ENCODE measurements around the gene TP53TG5. TPM values are rescaled to one million over a fixed set of nuclear protein-coding genes. Genes with fewer than 3 reads are reported as not detected.

The TP53TG5 gene
- total and polyA plus RNA-seq, 10 of the 15 experiments (the other 5 are each of a cell fraction or from before 2014, with no cell fraction given) = 0.24 TPM; not detected in 9

DNA sequence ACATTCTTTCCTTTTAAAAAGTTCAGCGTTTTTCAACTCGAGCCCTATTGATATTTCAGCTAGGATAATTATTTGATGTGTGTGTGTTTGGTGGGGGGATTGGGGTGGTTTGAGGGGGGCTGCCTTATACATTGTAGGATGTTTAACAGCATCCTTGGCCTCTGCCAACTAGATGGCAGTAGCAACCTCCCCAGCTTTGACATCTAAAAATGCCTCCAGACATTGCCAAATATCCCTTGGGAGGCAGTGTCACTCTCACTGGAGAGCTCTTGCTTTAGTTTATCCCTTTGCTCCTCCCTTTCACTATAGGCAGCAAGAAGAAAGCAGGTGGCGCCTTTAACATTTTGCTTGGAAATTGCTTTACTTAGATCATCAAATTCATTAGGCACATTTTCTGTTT, 14.6 kb upstream of the TP53TG5 start (continued):
- TF ChIP-seq, protein P1, sequence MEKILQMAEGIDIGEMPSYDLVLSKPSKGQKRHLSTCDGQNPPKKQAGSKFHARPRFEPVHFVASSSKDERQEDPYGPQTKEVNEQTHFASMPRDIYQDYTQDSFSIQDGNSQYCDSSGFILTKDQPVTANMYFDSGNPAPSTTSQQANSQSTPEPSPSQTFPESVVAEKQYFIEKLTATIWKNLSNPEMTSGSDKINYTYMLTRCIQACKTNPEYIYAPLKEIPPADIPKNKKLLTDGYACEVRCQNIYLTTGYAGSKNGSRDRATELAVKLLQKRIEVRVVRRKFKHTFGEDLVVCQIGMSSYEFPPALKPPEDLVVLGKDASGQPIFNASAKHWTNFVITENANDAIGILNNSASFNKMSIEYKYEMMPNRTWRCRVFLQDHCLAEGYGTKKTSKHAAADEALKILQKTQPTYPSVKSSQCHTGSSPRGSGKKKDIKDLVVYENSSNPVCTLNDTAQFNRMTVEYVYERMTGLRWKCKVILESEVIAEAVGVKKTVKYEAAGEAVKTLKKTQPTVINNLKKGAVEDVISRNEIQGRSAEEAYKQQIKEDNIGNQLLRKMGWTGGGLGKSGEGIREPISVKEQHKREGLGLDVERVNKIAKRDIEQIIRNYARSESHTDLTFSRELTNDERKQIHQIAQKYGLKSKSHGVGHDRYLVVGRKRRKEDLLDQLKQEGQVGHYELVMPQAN (conservative IDR thresholded peaks at IDR 0.05) = no peak

DNA sequence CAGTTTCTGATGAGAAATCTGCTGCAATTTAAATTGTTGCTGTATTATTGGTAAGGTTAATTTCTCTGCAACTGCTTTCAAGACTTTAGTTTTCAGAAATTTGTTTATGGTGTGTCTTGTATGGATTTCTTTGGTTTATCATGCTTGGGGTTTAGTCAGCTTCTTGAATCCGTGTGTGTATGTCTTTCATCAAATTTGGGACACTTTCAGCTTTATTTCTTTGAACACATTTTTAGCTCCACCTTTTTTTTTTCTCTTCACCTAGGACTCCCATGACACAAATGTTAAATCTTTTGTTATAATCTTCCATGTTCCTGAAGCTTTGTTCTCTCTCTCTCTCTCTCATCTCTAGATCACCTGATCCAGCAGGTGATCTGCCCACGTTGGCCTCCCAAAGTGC, 13.4 kb upstream of the TP53TG5 start:
- TF ChIP-seq MYC (IDR thresholded peaks at IDR 0.05; ENCODE audit: insufficient read depth, insufficient read length, insufficient replicate concordance, low read length, severe bottlenecking) (no peak), NR2F1 (conservative IDR thresholded peaks at IDR 0.05) (no peak), LARP7 (IDR thresholded peaks at IDR 0.05) (no peak), POLR2AphosphoS5 (IDR thresholded peaks at IDR 0.05; ENCODE audit: low read length) (no peak), BHLHE40 (IDR thresholded peaks at IDR 0.05; ENCODE audit: borderline replicate concordance in 1 of 2, low read depth in 2 of 2, low read length in 1 of 2) (no peak), IKZF1 (conservative IDR thresholded peaks at IDR 0.05) (no peak), DPF2 (IDR thresholded peaks at IDR 0.05) (no peak), SUPT20H (IDR thresholded peaks at IDR 0.05; ENCODE audit: borderline replicate concordance, control insufficient read depth, low read depth, low read length) (no peak), WRNIP1 (IDR thresholded peaks at IDR 0.05; ENCODE audit: borderline replicate concordance, low read depth, low read length) (no peak)
- TF ChIP-seq, protein P2, sequence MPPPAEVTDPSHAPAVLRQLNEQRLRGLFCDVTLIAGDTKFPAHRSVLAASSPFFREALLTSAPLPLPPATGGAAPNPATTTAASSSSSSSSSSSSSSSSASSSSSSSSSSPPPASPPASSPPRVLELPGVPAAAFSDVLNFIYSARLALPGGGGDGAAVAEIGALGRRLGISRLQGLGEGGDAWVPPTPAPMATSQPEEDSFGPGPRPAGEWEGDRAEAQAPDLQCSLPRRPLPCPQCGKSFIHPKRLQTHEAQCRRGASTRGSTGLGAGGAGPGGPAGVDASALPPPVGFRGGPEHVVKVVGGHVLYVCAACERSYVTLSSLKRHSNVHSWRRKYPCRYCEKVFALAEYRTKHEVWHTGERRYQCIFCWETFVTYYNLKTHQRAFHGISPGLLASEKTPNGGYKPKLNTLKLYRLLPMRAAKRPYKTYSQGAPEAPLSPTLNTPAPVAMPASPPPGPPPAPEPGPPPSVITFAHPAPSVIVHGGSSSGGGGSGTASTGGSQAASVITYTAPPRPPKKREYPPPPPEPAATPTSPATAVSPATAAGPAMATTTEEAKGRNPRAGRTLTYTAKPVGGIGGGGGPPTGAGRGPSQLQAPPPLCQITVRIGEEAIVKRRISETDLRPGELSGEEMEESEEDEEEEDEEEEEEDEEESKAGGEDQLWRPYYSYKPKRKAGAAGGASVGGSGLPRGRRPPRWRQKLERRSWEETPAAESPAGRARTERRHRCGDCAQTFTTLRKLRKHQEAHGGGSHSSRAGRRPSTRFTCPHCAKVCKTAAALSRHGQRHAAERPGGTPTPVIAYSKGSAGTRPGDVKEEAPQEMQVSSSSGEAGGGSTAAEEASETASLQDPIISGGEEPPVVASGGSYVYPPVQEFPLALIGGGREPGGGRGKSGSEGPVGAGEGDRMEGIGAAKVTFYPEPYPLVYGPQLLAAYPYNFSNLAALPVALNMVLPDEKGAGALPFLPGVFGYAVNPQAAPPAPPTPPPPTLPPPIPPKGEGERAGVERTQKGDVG (CRISPR knock-in tag; IDR thresholded peaks at IDR 0.05) = no peak
- ChIA-PET CTCF (interaction anchor here (0.7 to 3.3 kb wide), 3 partner anchors 40 to 79 kb away, joined by 3 to 16 read pairs (median 3); no protein-coding TSS in a partner anchor), RAD21 (ENCODE audit: unreplicated experiment) (interaction anchor here (0.9 to 1.2 kb wide), 2 partner anchors 18 to 29 kb away, joined by 3 read pairs; partner anchors contain the start of gene SYS1), SMC1A (ENCODE audit: uncharacterized antibody, unreplicated experiment) (no interaction called here), POLR2A (no interaction called here)
- Histone ChIP-seq H3K36me3 (ENCODE audit: control insufficient read depth in 2 of 2, insufficient read depth in 2 of 2, low read length in 1 of 2) (no peaks in the 10 kb centered on the region; a peak in 1 of 4 replicates), H3K27me3 (replicated peaks in 1 of 2; ENCODE audit: control insufficient read depth in 2 of 2, insufficient read depth in 2 of 2, low read length in 1 of 2) (no peaks in the 10 kb centered on the region), H3K4me1 (ENCODE audit: control insufficient read depth, insufficient read depth, low read length) (no peaks in the 10 kb centered on the region), H3K9me3 (replicated peaks; ENCODE audit: control insufficient read depth, insufficient read depth, low read length) (no peaks in the 10 kb centered on the region; the same call in 2 of the 3 replicates), H3K4me2 (ENCODE audit: control insufficient read depth, insufficient read depth) (no peak overlapping the region), H3K9ac (ENCODE audit: control insufficient read depth, insufficient read depth, low read length) (no peak overlapping the region), H3K4me3 (peak overlapping the region; percentile 24; the same call in 1 of the 2 replicates), H4K20me1 (ENCODE audit: control insufficient read depth, insufficient read depth) (no peaks in the 10 kb centered on the region), H3K27ac (ENCODE audit: control insufficient read depth, insufficient read depth) (no peak overlapping the region), H2AFZ (ENCODE audit: control insufficient read depth, low read depth, low read length) (no peak overlapping the region), H3K79me2 (ENCODE audit: control insufficient read depth, insufficient read depth, low read length) (no peaks in the 10 kb centered on the region)
- intact Hi-C loops (cut with micrococcal nuclease; ENCODE audit: unreplicated experiment) (no loop called here), in situ Hi-C loops (cut with MboI) (no loop called here)
- no TSS peak for BruUV-seq (replicated peaks)
- ATAC-seq (no peak), FAIRE-seq (no peak), DNase-seq (ENCODE audit: low read depth, low spot score) (no peak)
- 34% methylated on average over 2 of the region's 2 CpGs for WGBS (ENCODE audit: insufficient coverage, insufficient replicate concordance, low lambda C conversion rate, missing lambda C conversion rate)

Data from GM12878 (cell line).